Upper lobe of left lung (tissue), 6 donors: ENCODE results near the gene POLR2I. TPM values are rescaled to one million over a fixed set of nuclear protein-coding genes. Genes with fewer than 3 reads are reported as not detected.

Experiments used
- ATAC-seq, 2 donors: fragments of 200-7000 bp; cut with Tn5 transposase; one replicate each; pipeline ENCODE4 v1.9.1; 2022; ENCODE audit warnings: mild to moderate bottlenecking in 2 of 2, moderate library complexity in 2 of 2; ENCODE audit not compliant: low FRiP score in 2 of 2
- DNase-seq, 2 donors: peaks; one replicate each; pipeline ENCODE4 v3.0.0-alpha.2; 2019 to 2020
- H3K27ac ChIP-seq, 4 donors: fragments of 200-600 bp; sonication (generic); one replicate each; pipeline ENCODE4 v1.5.1; 2016 to 2019
- H3K27me3 ChIP-seq, 4 donors: fragments of 200-600 bp; sonication (generic); one replicate each; pipeline ENCODE4 v1.5.1; 2017 to 2019
- H3K36me3 ChIP-seq, 4 donors: fragments of 200-600 bp; sonication (generic); one replicate each; pipeline ENCODE4 v1.5.1; 2016 to 2019
- H3K4me1 ChIP-seq, 4 donors: fragments of 200-600 bp; sonication (generic); one replicate each; pipeline ENCODE4 v1.5.1; 2018 to 2019
- H3K4me3 ChIP-seq, 4 donors: fragments of 200-600 bp; sonication (generic); one replicate each; pipeline ENCODE4 v1.5.1; 2017 to 2019; ENCODE audit warnings: mild to moderate bottlenecking in 2 of 4, moderate library complexity in 1 of 4
- H3K9me3 ChIP-seq, 4 donors: fragments of 200-600 bp; sonication (generic); one replicate each; pipeline ENCODE4 v1.5.1; 2018 to 2019
- CTCF ChIP-seq, 6 experiments: fragments of 450-650 bp in 4 of 6; fragments of 200-600 bp in 2 of 6; sonication (generic) in 2 of 6; IDR thresholded peaks; one replicate each; pipeline ENCODE4 v1.5.1; 2016 to 2019; ENCODE audit warnings: antibody characterized with exemption in 6 of 6
- EP300 ChIP-seq, 4 donors: sonication (generic); formaldehyde crosslinking; IDR thresholded peaks; one replicate each; pipeline ENCODE4 v1.5.1; 2017; ENCODE audit warnings: antibody characterized with exemption in 4 of 4, control low read depth in 2 of 4
- POLR2A ChIP-seq, 4 donors: fragments of 450-650 bp; IDR thresholded peaks; one replicate each; pipeline ENCODE4 v1.5.1; 2016 to 2017; ENCODE audit warnings: antibody characterized with exemption in 4 of 4, mild to moderate bottlenecking in 2 of 4
- POLR2AphosphoS5 ChIP-seq, 2 donors: sonication (generic); formaldehyde crosslinking; IDR thresholded peaks; one replicate each; pipeline ENCODE4 v1.5.1; 2017; ENCODE audit warnings: antibody characterized with exemption in 2 of 2
- WGBS, 2 donors: methylation state at CpG; one replicate each; pipeline ENCODE4 v1.1.5; 2017 to 2018; 5-methylcytosine and 5-hydroxymethylcytosine counted together
- total RNA-seq, 6 donors: library from RNA; depleted of rRNA in 4 of 6; stranded (reverse); fragments of >200 nt in 4 of 6; gene quantifications; one replicate each; pipeline versions ENCODE4 v1.1.0 to v1.2.1, GENCODE V29; 2016 to 2021
- donor health status: DM: no; HTN: no; CAD: no; lungs with moderate emphysema.
- donor health status: DM: no; HTN: yes; CAD: no; lungs with severe emphysema.

The POLR2I gene
- total RNA-seq, 6 donors from 2014 or later: 36.2 to 81.7 (median 53.7) TPM

DNA sequence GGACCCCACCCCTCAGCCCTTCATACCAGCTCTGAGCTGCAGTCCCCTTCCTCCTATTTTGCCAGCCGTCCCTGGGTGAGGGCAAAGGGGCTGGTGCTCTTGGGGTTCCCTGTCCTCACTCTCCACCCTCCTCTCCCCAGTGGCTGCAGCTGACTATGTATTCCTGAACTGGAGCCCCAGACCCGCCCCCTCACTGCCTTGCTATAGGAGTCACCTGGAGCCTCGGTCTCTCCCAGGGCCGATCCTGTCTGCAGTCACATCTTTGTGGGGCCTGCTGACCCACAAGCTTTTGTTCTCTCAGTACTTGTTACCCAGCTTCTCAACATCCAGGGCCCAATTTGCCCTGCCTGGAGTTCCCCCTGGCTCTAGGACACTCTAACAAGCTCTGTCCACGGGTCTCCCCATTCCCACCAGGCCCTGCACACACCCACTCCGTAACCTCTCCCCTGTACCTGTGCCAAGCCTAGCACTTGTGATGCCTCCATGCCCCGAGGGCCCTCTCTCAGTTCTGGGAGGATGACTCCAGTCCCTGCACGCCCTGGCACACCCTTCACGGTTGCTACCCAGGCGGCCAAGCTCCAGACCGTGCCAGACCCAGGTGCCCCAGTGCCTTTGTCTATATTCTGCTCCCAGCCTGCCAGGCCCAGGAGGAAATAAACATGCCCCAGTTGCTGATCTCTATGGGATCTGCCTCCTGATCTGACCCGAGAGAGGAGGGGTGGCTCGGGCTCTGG is 35.2 kb upstream of the POLR2I start:
- no peak for ATAC-seq
- H3K27ac ChIP-seq: peak overlapping the region in 2 of 4 donors; percentile 95 to 99
- peaks cover 8 to 17% (median 10%) of the 10 kb centered on the region in 4 donors for H3K4me1 ChIP-seq
- H3K9me3 ChIP-seq: no peaks in the 10 kb centered on the region
- DNase-seq: peak in 1 of 2 donors; percentile 58
- no peak overlapping the region for H3K4me3 ChIP-seq
- TF ChIP-seq POLR2AphosphoS5 (IDR thresholded peaks at IDR 0.05): no peak
- no peak for TF ChIP-seq CTCF (IDR thresholded peaks at IDR 0.05)
- TF ChIP-seq POLR2A (IDR thresholded peaks at IDR 0.05): no peak
- TF ChIP-seq EP300 (IDR thresholded peaks at IDR 0.05): no peak
- H3K27me3 ChIP-seq: no peaks in the 10 kb centered on the region
- 73 to 80% methylated on average over 13 of the region's 13 CpGs for WGBS, 2 donors
- H3K36me3 ChIP-seq: peaks cover 28 to 66% (median 62%) of the 10 kb centered on the region in 4 donors

DNA sequence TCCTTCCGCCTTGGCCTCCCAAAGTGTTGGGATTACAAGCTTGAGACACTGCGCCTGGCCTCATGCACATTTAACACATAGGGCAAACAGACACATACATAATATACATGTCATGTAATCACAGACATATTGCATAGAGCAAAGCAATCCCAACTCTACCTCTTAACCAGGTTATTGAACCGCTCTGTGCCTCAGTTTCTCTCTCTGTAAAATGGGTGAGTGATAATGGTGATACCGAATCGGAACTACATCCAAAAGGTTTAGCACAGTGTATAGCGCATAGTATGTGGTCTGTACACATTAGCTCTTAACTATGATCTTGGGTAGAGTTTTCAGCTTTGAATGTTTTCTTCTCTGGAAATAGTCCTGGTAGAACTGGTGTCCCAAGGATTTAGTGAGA is 29.9 kb upstream of the POLR2I start:
- Histone ChIP-seq H3K27ac (no peak overlapping the region), H3K36me3 (peaks cover 46 to 78% (median 69%) of the 10 kb centered on the region in 4 donors), H3K9me3 (no peaks in the 10 kb centered on the region), H3K4me1 (peaks cover 8 to 12% (median 10%) of the 10 kb centered on the region in 4 donors), H3K27me3 (no peaks in the 10 kb centered on the region), H3K4me3 (no peak overlapping the region)
- 97% methylated on average over 6 of the region's 6 CpGs for WGBS, 2 donors
- TF ChIP-seq POLR2AphosphoS5 (IDR thresholded peaks at IDR 0.05) (no peak), EP300 (IDR thresholded peaks at IDR 0.05) (no peak), POLR2A (IDR thresholded peaks at IDR 0.05) (no peak), CTCF (IDR thresholded peaks at IDR 0.05) (no peak)
- DNase-seq (no peak), ATAC-seq (no peak)

DNA sequence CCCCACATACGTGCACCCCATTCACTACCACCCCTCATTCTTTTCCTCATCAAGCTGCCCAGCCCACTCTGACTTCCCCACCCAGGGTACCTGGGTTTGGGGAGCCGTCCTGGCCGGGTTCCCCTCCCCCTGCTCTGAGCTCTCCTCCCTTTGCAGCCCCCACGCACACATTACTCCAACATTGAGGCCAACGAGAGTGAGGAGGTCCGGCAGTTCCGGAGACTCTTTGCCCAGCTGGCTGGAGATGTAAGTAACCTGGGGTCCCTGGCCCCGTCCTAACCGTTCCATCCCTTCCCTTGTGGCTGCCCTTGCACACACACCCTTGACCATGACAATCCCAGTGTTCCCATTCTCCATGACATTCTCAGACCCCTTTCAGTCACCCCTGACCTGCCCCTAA is 27.8 kb upstream of the POLR2I start:
- Histone ChIP-seq H3K4me3 (no peak overlapping the region), H3K9me3 (no peaks in the 10 kb centered on the region), H3K27ac (no peak overlapping the region), H3K36me3 (peaks cover 34 to 56% (median 50%) of the 10 kb centered on the region in 4 donors), H3K4me1 (peaks cover 9 to 22% (median 15%) of the 10 kb centered on the region in 4 donors), H3K27me3 (no peaks in the 10 kb centered on the region)
- ATAC-seq (no peak), DNase-seq (no peak)
- TF ChIP-seq EP300 (IDR thresholded peaks at IDR 0.05) (no peak), CTCF (IDR thresholded peaks at IDR 0.05) (no peak), POLR2A (IDR thresholded peaks at IDR 0.05) (no peak), POLR2AphosphoS5 (IDR thresholded peaks at IDR 0.05) (no peak)
- 91 to 92% methylated on average over 9 of the region's 9 CpGs for WGBS, 2 donors

DNA sequence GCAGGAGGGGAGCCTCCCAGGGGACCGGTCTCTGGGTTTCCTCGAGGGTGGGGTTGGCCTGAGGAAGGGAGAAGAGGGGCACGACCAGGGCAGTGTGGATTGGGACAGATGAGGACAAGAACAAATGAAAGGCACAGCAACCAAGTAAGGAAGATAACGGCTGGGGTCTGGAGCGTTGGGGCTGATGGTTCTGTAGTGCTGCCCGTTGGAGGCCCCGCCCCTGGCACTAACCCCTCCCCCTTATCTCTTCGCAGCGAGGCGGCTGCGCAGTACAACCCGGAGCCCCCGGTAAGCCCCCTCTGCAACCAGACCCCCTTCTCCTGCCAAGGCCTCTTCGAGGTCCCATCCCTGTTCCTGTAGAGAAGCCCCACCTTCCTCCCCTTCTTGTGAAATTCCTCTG is 27.4 kb upstream of the POLR2I start:
- Histone ChIP-seq H3K27ac (peak overlapping the region in 3 of 4 donors; percentile 96 to 98 (median 98)), H3K27me3 (no peaks in the 10 kb centered on the region), H3K4me1 (peaks cover 9 to 27% (median 17%) of the 10 kb centered on the region in 4 donors), H3K4me3 (no peak overlapping the region), H3K9me3 (no peaks in the 10 kb centered on the region), H3K36me3 (peaks cover 29 to 52% (median 45%) of the 10 kb centered on the region in 4 donors)
- ATAC-seq (no peak), DNase-seq (no peak)
- 95 to 96% methylated on average over 13 to 14 of the region's 14 CpGs for WGBS, 2 donors
- TF ChIP-seq POLR2AphosphoS5 (IDR thresholded peaks at IDR 0.05) (no peak), EP300 (IDR thresholded peaks at IDR 0.05) (no peak), CTCF (IDR thresholded peaks at IDR 0.05) (no peak), POLR2A (IDR thresholded peaks at IDR 0.05) (no peak)
